Activated naive CD4-positive, alpha-beta T cell treated with anti-CD3 and anti-CD28 coated beads, Interleukin-2, amount 50 U/mL, for 16 hours (primary cell): ENCODE data around the gene CDH23.

Experiments used
- DNase-seq: peaks from one replicate; pipeline ENCODE4 v3.0.0-alpha.2; 2020

CDH23 gene

GRCh38 chr10:71630168-71630567 lies 233.4 kb downstream of the CDH23 start:
- DNase-seq: no peak

GRCh38 chr10:71631007-71631861 lies 234.5 kb downstream of the CDH23 start:
- DNase-seq: no peak

- no peak for DNase-seq
Observed at GRCh38 chr10:71632200-71632820, 235.6 kb downstream of the CDH23 start.

GRCh38 chr10:71632896-71633600 lies 236.3 kb downstream of the CDH23 start:
- no peak for DNase-seq

GRCh38 chr10:71633920-71634319 lies 237.2 kb downstream of the CDH23 start:
- DNase-seq: no peak

GRCh38 chr10:71634531-71635164 lies 237.9 kb downstream of the CDH23 start:
- DNase-seq: no peak

- no peak for DNase-seq
Observed at GRCh38 chr10:71635251-71635866, 238.6 kb downstream of the CDH23 start.

GRCh38 chr10:71635867-71636266 lies 239.1 kb downstream of the CDH23 start:
- DNase-seq: no peak

GRCh38 chr10:71636588-71636987 lies 239.9 kb downstream of the CDH23 start:
- DNase-seq: no peak

- DNase-seq: no peak
Observed at GRCh38 chr10:71637305-71637704, 240.6 kb downstream of the CDH23 start.

GRCh38 chr10:71638064-71638821 lies 241.5 kb downstream of the CDH23 start:
- DNase-seq: no peak

GRCh38 chr10:71638822-71639719 lies 242.4 kb downstream of the CDH23 start:
- no peak for DNase-seq

- DNase-seq: no peak
Observed at GRCh38 chr10:71640607-71641006, 243.9 kb downstream of the CDH23 start.

- no peak for DNase-seq
Observed at GRCh38 chr10:71641449-71641848, 244.7 kb downstream of the CDH23 start.

- DNase-seq: no peak
Observed at GRCh38 chr10:71641986-71642385, 245.3 kb downstream of the CDH23 start.

GRCh38 chr10:71643904-71644303 lies 247.2 kb downstream of the CDH23 start:
- DNase-seq: no peak

GRCh38 chr10:71644307-71645180 lies 247.8 kb downstream of the CDH23 start:
- DNase-seq: no peak

GRCh38 chr10:71645185-71645584 lies 248.5 kb downstream of the CDH23 start:
- no peak for DNase-seq

GRCh38 chr10:71646037-71646436 lies 249.3 kb downstream of the CDH23 start:
- DNase-seq: no peak
